Activated B cell treated with CpG ODN at 0.5 μM for 24 hours (primary cell): ENCODE results near the gene NEDD8. TPM values are rescaled to one million over a fixed set of nuclear protein-coding genes. Genes with fewer than 3 reads are reported as not detected.
A peak's percentile ranks its signal among the peaks of the same experiment; 100 is the strongest.

Experiments
- ATAC-seq: fragments of 200-7000 bp; cut with Tn5 transposase; one replicate; pipeline ENCODE4 v1.10.0; 2021; ENCODE audit warnings: low read depth, mild to moderate bottlenecking, moderate library complexity
- CTCF ChIA-PET: fragments of 350-600 bp; sonication (Branson Sonifier 250); formaldehyde crosslinking; loops from one replicate; lab custom pipeline; 2021; ENCODE audit warnings: antibody characterized with exemption; lab: Charles Lee
- POLR2A ChIA-PET: fragments of 350-600 bp; sonication (Branson Sonifier 250); formaldehyde crosslinking; loops from one replicate; lab custom pipeline; 2021; ENCODE audit warnings: antibody characterized with exemption; lab: Charles Lee
- DNase-seq: peaks from one replicate; pipeline ENCODE4 v3.0.0; 2022
- H3K27ac Mint-ChIP-seq: one replicate; pipeline ENCODE4 v1.8.0; 2020; ENCODE audit warnings: mixed read lengths
- H3K27me3 Mint-ChIP-seq: one replicate; pipeline ENCODE4 v1.8.0; 2021; ENCODE audit warnings: mixed read lengths
- H3K36me3 Mint-ChIP-seq: one replicate; pipeline ENCODE4 v1.8.0; 2021; ENCODE audit warnings: low read depth, mixed read lengths
- H3K4me1 Mint-ChIP-seq: one replicate; pipeline ENCODE4 v1.8.0; 2021; ENCODE audit warnings: mixed read lengths
- H3K4me3 Mint-ChIP-seq: one replicate; pipeline ENCODE4 v1.8.0; 2020; ENCODE audit warnings: mild to moderate bottlenecking, mixed read lengths
- H3K9me3 Mint-ChIP-seq: one replicate; pipeline ENCODE4 v1.8.0; 2020; ENCODE audit warnings: mixed read lengths
- intact Hi-C: fragments of 100-400 bp; cut with micrococcal nuclease; formaldehyde crosslinking; loops from one replicate; pipeline ENCODE4 v1.15.1; 2024
- total RNA-seq: library from RNA; stranded (reverse); gene quantifications from 2 replicates; pipeline ENCODE4 v1.2.3, GENCODE V29; 2022
- TF ChIP-seq, protein P1 (sequence below): fragments of 200-600 bp; IDR thresholded peaks from one replicate; pipeline ENCODE4 v1.8.0; 2022; ENCODE audit warnings: antibody characterized with exemption, mild to moderate bottlenecking

Gene NEDD8
- total RNA-seq, 1 donor from 2014 or later, result 129 TPM

DNA sequence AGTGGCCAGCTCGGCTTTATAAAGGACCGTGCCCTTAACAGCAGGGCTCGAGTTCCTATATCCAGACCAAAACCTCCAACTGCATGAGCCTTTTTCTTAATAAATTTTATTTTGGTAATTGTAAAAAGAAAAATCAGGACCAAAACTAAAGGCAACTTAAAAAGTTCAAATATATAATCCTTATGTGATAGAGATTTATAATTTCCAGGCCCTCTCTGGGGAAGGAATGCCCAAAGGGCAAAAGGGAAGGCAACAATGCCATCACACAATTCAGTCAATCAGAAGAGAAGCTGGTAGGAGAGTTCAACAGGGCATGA, 43.1 kb downstream of the NEDD8 start:
- CTCF ChIA-PET, result interaction anchor here (0.7 to 2.6 kb wide), 5 partner anchors 24 to 145 kb away, joined by 3 to 11 read pairs (median 5); partner anchors contain the start of genes CHMP4A, CIDEB and IRF9

DNA sequence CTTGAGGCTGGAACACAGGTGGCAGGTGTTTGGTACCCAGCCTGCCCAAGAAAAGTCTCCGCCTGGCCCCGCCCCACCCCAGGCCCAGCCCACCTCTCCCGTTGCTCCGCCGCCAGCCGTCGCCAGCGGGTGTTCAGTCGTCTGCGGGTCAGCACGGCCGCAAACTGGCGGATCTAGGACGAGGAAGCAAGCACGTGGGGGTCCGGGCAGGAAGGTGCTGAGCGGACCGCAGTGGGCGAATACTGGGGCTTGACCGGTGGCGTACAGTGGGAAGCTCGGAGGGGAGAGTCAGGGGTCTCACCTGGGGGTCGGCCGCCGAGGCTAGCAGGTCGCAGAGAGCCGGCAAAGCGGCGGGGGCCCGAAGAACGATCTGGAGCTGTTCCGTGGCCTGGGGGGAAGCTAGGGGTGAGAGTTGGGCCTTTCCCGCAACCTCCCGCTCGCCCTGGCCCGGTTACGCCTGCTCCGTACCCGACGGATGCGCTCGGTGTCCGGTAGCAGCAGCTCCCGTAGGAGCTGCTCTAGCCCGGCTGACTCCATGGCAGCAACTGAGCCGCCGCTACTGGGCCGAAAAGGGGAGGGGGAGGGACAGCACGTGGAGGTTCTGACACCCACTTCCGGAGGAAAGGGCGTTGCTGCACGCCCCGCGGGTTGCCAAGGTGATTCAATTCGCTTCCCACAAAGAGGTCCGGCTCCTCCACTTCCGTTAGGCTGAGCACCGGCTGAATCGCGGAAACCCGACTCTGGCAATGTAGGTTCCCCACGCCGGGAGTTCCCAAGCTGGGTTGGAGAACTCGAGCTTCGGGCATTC, 43.7 kb downstream of the NEDD8 start, which contains the start of gene IPO4:
IPO4 (minus strand) TSS at position 566 of the 808 bp plus-strand sequence; CDS start at position 537, 29 bp downstream.
- TF ChIP-seq, protein P1, sequence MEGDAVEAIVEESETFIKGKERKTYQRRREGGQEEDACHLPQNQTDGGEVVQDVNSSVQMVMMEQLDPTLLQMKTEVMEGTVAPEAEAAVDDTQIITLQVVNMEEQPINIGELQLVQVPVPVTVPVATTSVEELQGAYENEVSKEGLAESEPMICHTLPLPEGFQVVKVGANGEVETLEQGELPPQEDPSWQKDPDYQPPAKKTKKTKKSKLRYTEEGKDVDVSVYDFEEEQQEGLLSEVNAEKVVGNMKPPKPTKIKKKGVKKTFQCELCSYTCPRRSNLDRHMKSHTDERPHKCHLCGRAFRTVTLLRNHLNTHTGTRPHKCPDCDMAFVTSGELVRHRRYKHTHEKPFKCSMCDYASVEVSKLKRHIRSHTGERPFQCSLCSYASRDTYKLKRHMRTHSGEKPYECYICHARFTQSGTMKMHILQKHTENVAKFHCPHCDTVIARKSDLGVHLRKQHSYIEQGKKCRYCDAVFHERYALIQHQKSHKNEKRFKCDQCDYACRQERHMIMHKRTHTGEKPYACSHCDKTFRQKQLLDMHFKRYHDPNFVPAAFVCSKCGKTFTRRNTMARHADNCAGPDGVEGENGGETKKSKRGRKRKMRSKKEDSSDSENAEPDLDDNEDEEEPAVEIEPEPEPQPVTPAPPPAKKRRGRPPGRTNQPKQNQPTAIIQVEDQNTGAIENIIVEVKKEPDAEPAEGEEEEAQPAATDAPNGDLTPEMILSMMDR, result no peak
- ChIA-PET CTCF (interaction anchor here (0.7 to 2.6 kb wide), 5 partner anchors 25 to 145 kb away, joined by 3 to 11 read pairs (median 5); partner anchors contain the start of genes CHMP4A, CIDEB and IRF9), POLR2A (interaction anchor here (0.6 to 3.7 kb wide), 20 partner anchors 8 to 242 kb away, joined by 3 to 44 read pairs (median 5); partner anchors contain the start of genes CHMP4A, DCAF11, EMC9 and IRF9)
- H3K27ac Mint-ChIP-seq, result peak within 1 kb of the TSS; percentile 87
- H3K4me3 Mint-ChIP-seq, result peak within 1 kb of the TSS; percentile 91
- DNase-seq (peak; percentile 81), ATAC-seq (peak; percentile 92)
- intact Hi-C loops, result loop anchor here (1.0 to 2.0 kb wide), 10 partner anchors 8 to 120 kb away; partner anchors contain the start of genes CHMP4A, DCAF11, EMC9 and GMPR2
- H3K4me1 Mint-ChIP-seq, result peaks cover 32% of the 10 kb centered on the region
- H3K27me3 Mint-ChIP-seq, result no peaks in the 10 kb centered on the region
- no peaks in the 10 kb centered on the region for H3K9me3 Mint-ChIP-seq
- H3K36me3 Mint-ChIP-seq, result peaks cover 68% of the 10 kb centered on the region

More for the DNA sequence above, 43.1 kb downstream of the NEDD8 start:
- Mint-ChIP-seq H3K27me3 (no peaks in the 10 kb centered on the region), H3K4me3 (peak overlapping the region; percentile 91), H3K36me3 (peaks cover 64% of the 10 kb centered on the region), H3K9me3 (no peaks in the 10 kb centered on the region), H3K4me1 (peaks cover 35% of the 10 kb centered on the region), H3K27ac (peak overlapping the region; percentile 87)
- no peak for DNase-seq
- intact Hi-C loops, result loop anchor here (2.0 kb wide), 1 partner anchor 42 kb away; the partner anchor contains the start of genes PSME2 and RNF31
- TF ChIP-seq, protein P1, result no peak
- no peak for ATAC-seq
- POLR2A ChIA-PET, result interaction anchor here (0.6 to 3.7 kb wide), 18 partner anchors 8 to 112 kb away, joined by 3 to 44 read pairs (median 6); partner anchors contain the start of genes CHMP4A, DCAF11, EMC9 and IRF9

DNA sequence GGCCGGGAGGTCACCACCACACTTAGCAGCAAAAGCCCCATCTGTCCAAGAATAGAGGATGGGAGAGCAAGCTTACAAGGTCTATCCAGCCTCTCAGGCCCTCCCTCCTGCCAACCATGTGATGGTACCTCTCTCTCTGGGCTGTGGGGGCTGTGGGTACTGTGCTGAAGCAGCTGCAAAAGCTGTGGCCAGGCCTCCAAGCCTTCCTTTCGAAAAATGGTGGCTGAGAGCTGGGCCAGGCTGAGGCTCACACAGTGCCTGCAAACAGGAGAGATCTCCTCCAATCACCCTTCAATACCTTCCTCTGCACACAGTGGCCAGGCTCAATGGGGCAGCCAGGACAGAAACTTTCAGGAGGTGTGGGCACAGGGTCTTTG, 44.6 kb downstream of the NEDD8 start:
- ATAC-seq (no peak), DNase-seq (no peak)
- H3K4me1 Mint-ChIP-seq, result peaks cover 27% of the 10 kb centered on the region
- intact Hi-C loops, result no loop called here
- peak overlapping the region; percentile 61 for H3K27ac Mint-ChIP-seq
- TF ChIP-seq, protein P1, result no peak
- no peaks in the 10 kb centered on the region for H3K9me3 Mint-ChIP-seq
- POLR2A ChIA-PET, result interaction anchor here (1.0 to 3.7 kb wide), 7 partner anchors 15 to 243 kb away, joined by 4 to 44 read pairs (median 11); partner anchors contain the start of genes CHMP4A, DHRS1, EMC9 and IRF9
- CTCF ChIA-PET, result interaction anchor here (2.5 to 2.6 kb wide), 2 partner anchors 27 to 109 kb away, joined by 9 to 11 read pairs; partner anchors contain the start of gene IRF9
- peak overlapping the region; percentile 91 for H3K4me3 Mint-ChIP-seq
- peaks cover 71% of the 10 kb centered on the region for H3K36me3 Mint-ChIP-seq
- no peaks in the 10 kb centered on the region for H3K27me3 Mint-ChIP-seq

DNA sequence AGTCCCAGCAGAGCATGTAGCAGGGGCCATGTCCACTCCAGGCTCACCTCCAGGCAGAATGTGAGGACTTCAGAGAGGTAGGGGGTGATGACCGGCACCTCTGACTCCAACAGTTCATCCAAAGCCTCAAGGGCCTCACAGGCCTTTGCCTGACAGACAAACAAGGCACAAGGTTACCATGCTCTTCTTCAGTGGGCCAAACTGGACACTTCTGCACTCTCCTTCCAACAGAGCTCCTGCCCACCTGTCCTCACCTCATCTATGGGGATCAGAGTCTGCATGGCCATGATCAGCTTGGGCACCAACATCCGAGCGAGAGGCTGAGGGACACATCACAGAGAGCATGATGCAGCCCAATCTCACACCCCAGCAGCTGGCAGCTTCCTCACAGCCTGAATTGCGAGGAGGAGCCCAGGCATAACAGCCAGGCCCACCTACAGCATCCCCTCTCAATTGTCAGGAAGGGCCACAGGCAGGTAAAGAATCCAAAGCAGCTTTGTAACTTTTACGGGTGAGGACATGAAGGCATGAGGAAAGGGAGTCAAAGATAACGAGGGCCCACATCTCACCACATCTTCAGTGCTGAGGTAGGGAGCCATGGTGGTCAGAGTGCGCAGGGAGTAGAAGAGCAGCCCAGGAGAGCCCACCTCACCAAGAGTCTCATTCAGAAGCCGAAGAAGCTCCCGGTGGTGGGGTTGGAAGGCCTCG, 45.2 kb downstream of the NEDD8 start:
- CTCF ChIA-PET, result interaction anchor here (2.6 kb wide), 1 partner anchor 110 kb away, joined by 9 read pairs; no protein-coding TSS in a partner anchor
- H3K9me3 Mint-ChIP-seq, result no peaks in the 10 kb centered on the region
- ATAC-seq (no peak), DNase-seq (no peak)
- H3K27me3 Mint-ChIP-seq, result no peaks in the 10 kb centered on the region
- H3K36me3 Mint-ChIP-seq, result peaks cover 71% of the 10 kb centered on the region
- no peak overlapping the region for H3K27ac Mint-ChIP-seq
- POLR2A ChIA-PET, result interaction anchor here (0.6 to 3.7 kb wide), 7 partner anchors 15 to 243 kb away, joined by 3 to 44 read pairs (median 4); partner anchors contain the start of genes CHMP4A, DHRS1, IRF9 and KHNYN
- TF ChIP-seq, protein P1, result no peak
- intact Hi-C loops, result no loop called here
- peak overlapping the region; percentile 45 for H3K4me3 Mint-ChIP-seq
- H3K4me1 Mint-ChIP-seq, result peaks cover 23% of the 10 kb centered on the region
